Mesendoderm (in vitro differentiated cells): ENCODE results near the gene OR10W1. TPM values are rescaled to one million over a fixed set of nuclear protein-coding genes. Genes with fewer than 3 reads are reported as not detected.

Experiments used
- DNase-seq: peaks from one replicate; pipeline ENCODE4 v3.0.0; 2013
- H2AK5ac ChIP-seq: 2 replicates; pipeline ENCODE4 v1.6.1; 2013; ENCODE audit warnings: low read length, inconsistent platforms
- H2BK120ac ChIP-seq: 2 replicates; pipeline ENCODE4 v1.6.1; 2013; ENCODE audit warnings: low read depth, mild to moderate bottlenecking, low read length, moderate library complexity, mixed read lengths
- H2BK15ac ChIP-seq: replicated peaks from 2 replicates; pipeline ENCODE4 v1.6.1; 2013; ENCODE audit warnings: low read depth, mild to moderate bottlenecking, moderate library complexity
- H2BK5ac ChIP-seq: 2 replicates; pipeline ENCODE4 v1.6.1; 2013; ENCODE audit warnings: low read length, inconsistent platforms
- H3K18ac ChIP-seq: 2 replicates; pipeline ENCODE4 v1.6.1; 2013; ENCODE audit warnings: mild to moderate bottlenecking, low read length, mixed read lengths
- H3K23ac ChIP-seq: one replicate; pipeline ENCODE4 v1.6.1; 2013; ENCODE audit warnings: low read length
- H3K27ac ChIP-seq: 2 replicates; pipeline ENCODE4 v1.5.1; 2013; ENCODE audit warnings: low read depth, mild to moderate bottlenecking, inconsistent platforms, low read length, moderate library complexity
- H3K27me3 ChIP-seq: 2 replicates; pipeline ENCODE4 v1.6.1; 2013; ENCODE audit warnings: low read length, control low read depth, mild to moderate bottlenecking, inconsistent platforms; ENCODE audit not compliant: insufficient read depth, poor library complexity
- H3K36me3 ChIP-seq: 2 replicates; pipeline ENCODE4 v1.6.1; 2013; ENCODE audit warnings: low read length, inconsistent platforms; ENCODE audit not compliant: control insufficient read depth, insufficient read depth
- H3K4ac ChIP-seq: one replicate; pipeline ENCODE4 v1.6.1; 2013; ENCODE audit warnings: low read depth, mild to moderate bottlenecking, low read length, moderate library complexity
- H3K4me1 ChIP-seq: 2 replicates; pipeline ENCODE4 v1.6.1; 2013; ENCODE audit warnings: low read depth, low read length, inconsistent platforms; ENCODE audit not compliant: control insufficient read depth
- H3K4me2 ChIP-seq: 2 replicates; pipeline ENCODE4 v1.6.1; 2013; ENCODE audit warnings: low read length
- H3K4me3 ChIP-seq: 2 replicates; pipeline ENCODE4 v1.5.1; 2013; ENCODE audit warnings: mild to moderate bottlenecking, low read length
- H3K56ac ChIP-seq: one replicate; pipeline ENCODE4 v1.6.1; 2013; ENCODE audit warnings: low read length
- H3K79me1 ChIP-seq: 2 replicates; pipeline ENCODE4 v1.6.1; 2013; ENCODE audit warnings: low read length, inconsistent platforms
- H3K79me2 ChIP-seq: 2 replicates; pipeline ENCODE4 v1.6.1; 2013; ENCODE audit warnings: mild to moderate bottlenecking, low read length; ENCODE audit not compliant: control insufficient read depth, insufficient read depth
- H3K9ac ChIP-seq: 2 replicates; pipeline ENCODE4 v1.6.1; 2013; ENCODE audit warnings: low read length, inconsistent platforms
- H4K5ac ChIP-seq: one replicate; pipeline ENCODE4 v1.6.1; 2013; ENCODE audit warnings: low read length
- H4K8ac ChIP-seq: one replicate; pipeline ENCODE4 v1.6.1; 2013; ENCODE audit warnings: low read depth, mild to moderate bottlenecking, control low read depth, low read length, moderate library complexity
- WGBS: extraction: QIAGEN DNeasy Blood & Tissue Kit; methylation state at CpG from one replicate; pipeline ENCODE4 v1.1.7; 2013; ENCODE audit warnings: low lambda C conversion rate, missing lambda C conversion rate; ENCODE audit not compliant: insufficient coverage; ENCODE audit errors: extremely low coverage; 5-methylcytosine and 5-hydroxymethylcytosine counted together
- polyA plus RNA-seq, 2 experiments: library from polyadenylated mRNA; stranded (reverse); fragments of 200-250 nt; gene quantifications; one replicate each; pipeline ENCODE4 v1.2.3, GENCODE V29; 2013

OR10W1 gene, protein sequence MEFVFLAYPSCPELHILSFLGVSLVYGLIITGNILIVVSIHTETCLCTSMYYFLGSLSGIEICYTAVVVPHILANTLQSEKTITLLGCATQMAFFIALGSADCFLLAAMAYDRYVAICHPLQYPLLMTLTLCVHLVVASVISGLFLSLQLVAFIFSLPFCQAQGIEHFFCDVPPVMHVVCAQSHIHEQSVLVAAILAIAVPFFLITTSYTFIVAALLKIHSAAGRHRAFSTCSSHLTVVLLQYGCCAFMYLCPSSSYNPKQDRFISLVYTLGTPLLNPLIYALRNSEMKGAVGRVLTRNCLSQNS
- polyA plus RNA-seq (2013, experiment 1 of 2): not detected
- not detected for polyA plus RNA-seq (2013, experiment 2 of 2)

DNA sequence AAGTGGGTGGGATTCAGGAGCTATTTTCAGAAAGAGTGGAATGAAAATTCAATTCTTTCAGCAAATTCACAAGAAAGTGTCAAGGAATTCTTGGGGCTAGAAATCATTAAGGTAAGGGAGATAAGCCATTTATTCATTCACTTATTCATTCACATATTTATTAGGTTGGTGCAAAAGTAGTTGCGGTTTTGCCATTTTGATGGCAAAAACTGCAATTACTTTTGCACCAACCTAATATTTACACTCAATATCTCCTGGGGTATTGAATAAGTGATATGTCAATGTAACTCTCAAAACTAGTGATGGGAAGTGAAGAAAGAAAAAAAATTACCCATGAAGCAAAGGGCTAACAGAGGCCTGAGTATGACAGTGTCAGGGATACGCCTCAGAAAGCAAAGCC, at the start of gene OR10W1:
OR10W1 (minus strand) TSS at position 119 of the 400 bp plus-strand sequence. CDS start 402 bp downstream, outside the sequence.
- H3K18ac ChIP-seq: no peak within 1 kb of the TSS
- no peaks in the 10 kb centered on the region for H3K79me2 ChIP-seq
- H3K79me1 ChIP-seq: no peaks in the 10 kb centered on the region
- H2BK15ac ChIP-seq: no peak within 1 kb of the TSS
- H4K5ac ChIP-seq: no peak within 1 kb of the TSS
- H3K4me3 ChIP-seq: no peak within 1 kb of the TSS
- H3K4ac ChIP-seq: no peak within 1 kb of the TSS
- H3K36me3 ChIP-seq: no peaks in the 10 kb centered on the region
- H2BK5ac ChIP-seq: no peak within 1 kb of the TSS
- no peak within 1 kb of the TSS for H2BK120ac ChIP-seq
- DNase-seq: no peak
- H3K4me2 ChIP-seq: no peak within 1 kb of the TSS
- H4K8ac ChIP-seq: no peak within 1 kb of the TSS
- no peak within 1 kb of the TSS for H3K9ac ChIP-seq
- H3K27ac ChIP-seq: no peak within 1 kb of the TSS
- no peaks in the 10 kb centered on the region for H3K27me3 ChIP-seq
- H2AK5ac ChIP-seq: no peak within 1 kb of the TSS
- H3K4me1 ChIP-seq: no peaks in the 10 kb centered on the region
- no CpG with 5 or more reads among the region's 2 CpGs for WGBS
- H3K56ac ChIP-seq: no peak within 1 kb of the TSS
- no peak within 1 kb of the TSS for H3K23ac ChIP-seq

GRCh38 chr11:58316142-58316541, 48.1 kb upstream of the OR10W1 start:
- no peaks in the 10 kb centered on the region for H3K4me1 ChIP-seq

DNA sequence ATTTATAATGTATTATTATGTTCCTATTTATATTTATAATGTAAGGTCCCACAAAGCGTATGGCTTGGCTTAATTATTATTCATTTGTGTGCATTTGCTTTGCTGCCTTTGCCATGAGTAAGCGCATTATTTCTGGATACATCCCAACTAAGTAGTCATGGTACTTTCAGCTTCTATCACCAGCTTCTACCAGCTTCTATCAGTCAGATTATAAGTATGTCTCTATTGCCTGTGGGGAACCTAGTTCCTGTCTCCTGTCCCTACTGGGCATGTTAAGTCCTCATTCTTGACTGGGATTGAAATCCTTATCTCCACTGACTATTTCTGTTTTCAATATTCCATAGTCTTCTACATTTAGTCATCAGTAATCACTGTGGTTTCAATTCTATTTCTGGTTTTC, 33.5 kb upstream of the OR10W1 start:
- H3K4me2 ChIP-seq: no peak overlapping the region
- H2BK15ac ChIP-seq: no peak overlapping the region
- H3K18ac ChIP-seq: no peak overlapping the region
- no peaks in the 10 kb centered on the region for H3K79me2 ChIP-seq
- no peak overlapping the region for H2BK5ac ChIP-seq
- no peaks in the 10 kb centered on the region for H3K79me1 ChIP-seq
- H3K36me3 ChIP-seq: no peaks in the 10 kb centered on the region
- H3K27ac ChIP-seq: no peak overlapping the region
- H3K4me1 ChIP-seq: no peaks in the 10 kb centered on the region
- no peak overlapping the region for H3K9ac ChIP-seq
- H3K4me3 ChIP-seq: no peak overlapping the region
- H4K8ac ChIP-seq: no peak overlapping the region
- H2BK120ac ChIP-seq: no peak overlapping the region
- no peaks in the 10 kb centered on the region for H3K27me3 ChIP-seq
- no peak overlapping the region for H4K5ac ChIP-seq
- no peak overlapping the region for H3K56ac ChIP-seq
- no peak overlapping the region for H2AK5ac ChIP-seq
- WGBS: no CpG with 5 or more reads among the region's 2 CpGs
- H3K4ac ChIP-seq: no peak overlapping the region
- no peak overlapping the region for H3K23ac ChIP-seq
- DNase-seq: no peak

More at GRCh38 chr11:58316142-58316541, 48.1 kb upstream of the OR10W1 start:
- H3K4me3 ChIP-seq: no peak overlapping the region
- no peaks in the 10 kb centered on the region for H3K79me1 ChIP-seq
- H2BK5ac ChIP-seq: no peak overlapping the region
- no peak overlapping the region for H3K18ac ChIP-seq
- H3K27ac ChIP-seq: no peak overlapping the region
- H2BK120ac ChIP-seq: no peak overlapping the region
- no peaks in the 10 kb centered on the region for H3K79me2 ChIP-seq
- no peak overlapping the region for H4K8ac ChIP-seq
- no peaks in the 10 kb centered on the region for H3K27me3 ChIP-seq
- WGBS: 100% methylated on average over 1 of the region's 2 CpGs
- no peaks in the 10 kb centered on the region for H3K36me3 ChIP-seq
- no peak overlapping the region for H2AK5ac ChIP-seq
- no peak overlapping the region for H3K9ac ChIP-seq
- H3K4me2 ChIP-seq: no peak overlapping the region
- no peak for DNase-seq
- no peak overlapping the region for H2BK15ac ChIP-seq
- no peak overlapping the region for H3K23ac ChIP-seq
- H3K56ac ChIP-seq: no peak overlapping the region
- H4K5ac ChIP-seq: no peak overlapping the region
- no peak overlapping the region for H3K4ac ChIP-seq

- Histone ChIP-seq H3K27ac (no peak overlapping the region), H3K23ac (no peak overlapping the region), H2BK120ac (no peak overlapping the region), H3K56ac (no peak overlapping the region), H3K79me2 (no peaks in the 10 kb centered on the region), H3K27me3 (no peaks in the 10 kb centered on the region), H3K9ac (no peak overlapping the region), H4K5ac (no peak overlapping the region), H4K8ac (no peak overlapping the region), H3K4me1 (no peaks in the 10 kb centered on the region), H2BK5ac (no peak overlapping the region), H3K79me1 (no peaks in the 10 kb centered on the region), H3K4me3 (no peak overlapping the region), H3K18ac (no peak overlapping the region), H3K4ac (no peak overlapping the region), H2BK15ac (no peak overlapping the region), H3K4me2 (no peak overlapping the region), H3K36me3 (no peaks in the 10 kb centered on the region), H2AK5ac (no peak overlapping the region)
- WGBS: no CpG with 5 or more reads among the region's 21 CpGs
- DNase-seq: no peak
Observed at GRCh38 chr11:58292017-58292416, 24.0 kb upstream of the OR10W1 start.

- no peaks in the 10 kb centered on the region for H3K79me2 ChIP-seq
- H3K36me3 ChIP-seq: no peaks in the 10 kb centered on the region
- H3K27me3 ChIP-seq: no peaks in the 10 kb centered on the region
- DNase-seq: no peak
- no peak overlapping the region for H3K27ac ChIP-seq
- no peak overlapping the region for H3K4me3 ChIP-seq
- H4K8ac ChIP-seq: no peak overlapping the region
- no peak overlapping the region for H3K4me2 ChIP-seq
- H3K4me1 ChIP-seq: no peaks in the 10 kb centered on the region
- WGBS: no CpG with 5 or more reads among the region's 4 CpGs
- H3K23ac ChIP-seq: no peak overlapping the region
- H4K5ac ChIP-seq: no peak overlapping the region
- no peak overlapping the region for H3K9ac ChIP-seq
- H2BK120ac ChIP-seq: no peak overlapping the region
- no peak overlapping the region for H2BK15ac ChIP-seq
- no peak overlapping the region for H2AK5ac ChIP-seq
- no peak overlapping the region for H3K18ac ChIP-seq
- H2BK5ac ChIP-seq: no peak overlapping the region
- no peak overlapping the region for H3K4ac ChIP-seq
- no peaks in the 10 kb centered on the region for H3K79me1 ChIP-seq
- H3K56ac ChIP-seq: no peak overlapping the region
Observed at GRCh38 chr11:58289266-58289665, 21.2 kb upstream of the OR10W1 start.

DNA sequence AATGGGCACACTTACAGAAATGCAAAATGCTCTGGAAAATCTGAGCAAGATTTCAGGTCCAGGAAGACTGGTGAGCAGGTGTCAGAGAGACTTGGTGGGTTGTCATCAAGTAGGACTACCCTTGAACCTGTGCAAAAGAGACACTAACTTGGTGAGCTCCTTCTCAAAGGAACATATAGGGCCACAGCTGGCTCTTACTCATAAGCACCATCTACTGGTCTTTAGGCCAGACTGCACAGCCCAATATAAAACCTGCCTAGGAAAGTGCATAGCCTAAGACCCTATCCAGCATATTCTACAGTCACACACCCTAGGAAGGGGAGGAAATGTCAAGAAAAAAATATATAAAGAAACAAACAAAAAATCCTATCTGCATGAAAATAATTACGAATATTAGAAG, 18.2 kb upstream of the OR10W1 start:
- Histone ChIP-seq H2BK5ac (no peak overlapping the region), H3K9ac (no peak overlapping the region), H3K56ac (no peak overlapping the region), H3K27ac (no peak overlapping the region), H3K4me3 (no peak overlapping the region), H3K4me2 (no peak overlapping the region), H3K79me2 (no peaks in the 10 kb centered on the region), H4K5ac (no peak overlapping the region), H3K27me3 (no peaks in the 10 kb centered on the region), H3K79me1 (no peaks in the 10 kb centered on the region), H3K23ac (no peak overlapping the region), H3K4me1 (no peaks in the 10 kb centered on the region), H2BK120ac (no peak overlapping the region), H2BK15ac (no peak overlapping the region), H3K4ac (no peak overlapping the region), H2AK5ac (no peak overlapping the region), H3K36me3 (no peaks in the 10 kb centered on the region), H3K18ac (no peak overlapping the region), H4K8ac (no peak overlapping the region)
- peak; percentile 66 for DNase-seq
- no CpG with 5 or more reads among the region's 1 CpG for WGBS
